ENCODE data around the gene FHAD1.

The FHAD1 gene

DNA sequence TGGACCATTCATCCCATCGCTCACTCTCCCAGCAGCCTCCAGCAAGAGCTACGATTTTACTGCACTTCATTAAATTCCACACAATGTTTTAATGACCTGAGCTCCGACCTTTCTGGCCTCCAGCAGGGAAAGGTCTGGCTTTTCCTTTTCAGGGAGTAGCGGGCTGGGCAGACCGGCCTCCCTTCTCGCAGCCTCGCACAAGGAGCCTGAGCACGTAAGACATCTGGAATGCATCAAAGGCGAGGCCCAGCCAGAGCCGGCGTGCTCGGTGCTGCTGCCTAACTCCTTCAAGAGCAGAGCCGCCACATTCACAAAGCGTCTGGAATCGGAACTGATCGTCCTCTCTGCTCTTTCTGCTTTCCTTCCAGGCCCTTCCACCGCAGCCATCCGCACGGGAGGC is 32.5 kb upstream of the FHAD1 start:
- TF ChIP-seq, protein P1, sequence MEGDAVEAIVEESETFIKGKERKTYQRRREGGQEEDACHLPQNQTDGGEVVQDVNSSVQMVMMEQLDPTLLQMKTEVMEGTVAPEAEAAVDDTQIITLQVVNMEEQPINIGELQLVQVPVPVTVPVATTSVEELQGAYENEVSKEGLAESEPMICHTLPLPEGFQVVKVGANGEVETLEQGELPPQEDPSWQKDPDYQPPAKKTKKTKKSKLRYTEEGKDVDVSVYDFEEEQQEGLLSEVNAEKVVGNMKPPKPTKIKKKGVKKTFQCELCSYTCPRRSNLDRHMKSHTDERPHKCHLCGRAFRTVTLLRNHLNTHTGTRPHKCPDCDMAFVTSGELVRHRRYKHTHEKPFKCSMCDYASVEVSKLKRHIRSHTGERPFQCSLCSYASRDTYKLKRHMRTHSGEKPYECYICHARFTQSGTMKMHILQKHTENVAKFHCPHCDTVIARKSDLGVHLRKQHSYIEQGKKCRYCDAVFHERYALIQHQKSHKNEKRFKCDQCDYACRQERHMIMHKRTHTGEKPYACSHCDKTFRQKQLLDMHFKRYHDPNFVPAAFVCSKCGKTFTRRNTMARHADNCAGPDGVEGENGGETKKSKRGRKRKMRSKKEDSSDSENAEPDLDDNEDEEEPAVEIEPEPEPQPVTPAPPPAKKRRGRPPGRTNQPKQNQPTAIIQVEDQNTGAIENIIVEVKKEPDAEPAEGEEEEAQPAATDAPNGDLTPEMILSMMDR (IDR thresholded peaks at IDR 0.05): no peak
- DNase-seq: peak; percentile 71
- H3K27me3 Mint-ChIP-seq (ENCODE audit: low read depth, poor library complexity): no peaks in the 10 kb centered on the region
- H3K4me1 Mint-ChIP-seq: peaks cover 33% of the 10 kb centered on the region
- peak overlapping the region; percentile 99 for H3K27ac Mint-ChIP-seq
- peaks cover 30% of the 10 kb centered on the region for H3K36me3 Mint-ChIP-seq (ENCODE audit: low read depth)
- H3K9me3 Mint-ChIP-seq: peaks cover 28% of the 10 kb centered on the region
- H3K4me3 Mint-ChIP-seq: peak overlapping the region; percentile 28

DNA sequence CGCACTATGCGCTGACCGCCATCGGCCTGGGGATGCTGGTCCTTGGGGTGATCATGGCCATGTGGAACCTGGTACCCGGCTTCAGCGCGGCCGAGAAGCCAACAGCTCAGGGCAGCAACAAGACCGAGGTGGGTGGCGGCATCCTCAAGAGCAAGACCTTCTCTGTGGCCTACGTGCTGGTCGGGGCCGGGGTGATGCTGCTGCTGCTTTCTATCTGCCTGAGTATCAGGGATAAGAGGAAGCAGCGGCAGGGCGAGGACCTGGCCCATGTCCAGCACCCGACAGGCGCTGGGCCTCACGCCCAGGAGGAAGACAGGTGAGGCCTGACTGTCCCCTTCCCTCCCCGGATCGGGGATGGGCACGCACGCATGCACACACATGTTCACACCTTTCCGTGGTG is 31.9 kb upstream of the FHAD1 start:
- no peak overlapping the region for H3K4me3 Mint-ChIP-seq
- peaks cover 34% of the 10 kb centered on the region for H3K9me3 Mint-ChIP-seq
- DNase-seq: no peak
- H3K4me1 Mint-ChIP-seq: peaks cover 33% of the 10 kb centered on the region
- H3K27ac Mint-ChIP-seq: peak overlapping the region; percentile 99
- no peaks in the 10 kb centered on the region for H3K27me3 Mint-ChIP-seq (ENCODE audit: low read depth, poor library complexity)
- H3K36me3 Mint-ChIP-seq (ENCODE audit: low read depth): peaks cover 36% of the 10 kb centered on the region
- TF ChIP-seq, protein P1 (IDR thresholded peaks at IDR 0.05): no peak

DNA sequence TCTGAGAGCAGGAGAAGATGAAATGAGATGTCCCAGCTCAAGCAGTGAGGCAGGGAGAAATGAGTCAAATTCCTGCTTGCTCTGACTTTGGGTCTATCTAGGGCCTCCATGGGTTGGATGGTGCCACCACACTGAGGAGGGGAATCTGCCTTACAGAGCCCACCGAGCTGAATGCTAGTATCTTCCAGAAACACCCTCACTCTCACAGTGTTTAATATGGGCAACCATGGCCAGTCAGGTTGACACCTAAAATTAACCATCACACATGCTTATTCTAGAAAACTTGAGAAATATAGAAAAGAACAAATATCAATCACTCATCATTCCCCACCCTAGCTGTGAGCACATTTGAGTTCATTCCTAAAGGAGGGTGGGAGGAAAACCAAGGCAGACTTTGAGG is 29.4 kb upstream of the FHAD1 start:
- TF ChIP-seq, protein P1 (IDR thresholded peaks at IDR 0.05): no peak
- peaks cover 7% of the 10 kb centered on the region for H3K27me3 Mint-ChIP-seq (ENCODE audit: low read depth, poor library complexity)
- H3K9me3 Mint-ChIP-seq: peaks cover 38% of the 10 kb centered on the region
- H3K4me1 Mint-ChIP-seq: peaks cover 41% of the 10 kb centered on the region
- H3K27ac Mint-ChIP-seq: no peak overlapping the region
- H3K36me3 Mint-ChIP-seq (ENCODE audit: low read depth): peaks cover 46% of the 10 kb centered on the region
- H3K4me3 Mint-ChIP-seq: no peak overlapping the region
- no peak for DNase-seq

DNA sequence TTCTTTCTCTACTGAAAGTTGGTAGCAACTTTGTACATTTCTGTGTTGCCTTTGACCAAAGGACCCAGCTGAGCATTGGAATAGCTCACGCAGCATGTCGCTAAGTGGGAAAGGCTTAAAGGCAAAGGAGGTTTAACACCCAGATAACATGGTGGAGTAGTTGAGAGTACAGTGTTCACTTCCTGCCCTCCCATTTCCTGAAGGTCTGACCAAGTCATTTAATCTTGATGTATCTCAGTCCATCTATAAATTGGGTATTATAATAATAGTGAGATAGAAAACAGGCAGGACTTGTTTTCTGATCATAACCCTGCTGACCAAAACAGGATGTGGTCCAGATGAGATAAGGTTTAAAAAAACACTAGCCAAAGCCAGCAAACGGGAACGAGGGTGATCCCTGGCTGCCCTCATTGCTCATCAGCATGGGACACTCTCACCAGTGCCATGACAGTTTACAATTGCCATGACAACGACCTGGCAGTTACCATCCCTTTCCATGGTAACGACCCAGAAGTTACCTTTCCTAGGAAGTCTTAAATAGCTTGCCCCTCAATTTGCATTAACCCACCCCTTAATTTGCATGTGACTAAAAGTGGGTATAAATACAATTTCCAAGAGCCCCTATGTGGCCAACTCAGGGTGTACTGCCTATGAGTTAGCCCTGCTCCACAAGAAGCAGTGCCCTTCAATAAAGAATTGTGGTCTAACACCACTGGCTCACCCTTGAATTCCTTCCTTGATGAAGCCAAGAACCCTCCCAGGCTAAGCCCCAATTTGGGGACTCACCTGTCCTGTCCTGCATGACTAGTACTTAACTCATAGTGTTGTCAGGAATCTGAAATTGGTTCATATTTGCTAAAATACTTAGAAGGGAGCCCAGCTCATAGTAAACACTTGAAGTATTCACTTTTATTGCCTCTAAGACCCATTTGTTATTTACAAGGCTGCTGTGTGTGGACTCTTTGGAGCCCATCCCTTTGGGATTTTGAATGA is 28.4 kb upstream of the FHAD1 start:
- H3K36me3 Mint-ChIP-seq (ENCODE audit: low read depth): peaks cover 46% of the 10 kb centered on the region
- DNase-seq: no peak
- peaks cover 7% of the 10 kb centered on the region for H3K27me3 Mint-ChIP-seq (ENCODE audit: low read depth, poor library complexity)
- H3K4me3 Mint-ChIP-seq: no peak overlapping the region
- TF ChIP-seq, protein P1 (IDR thresholded peaks at IDR 0.05): no peak
- H3K4me1 Mint-ChIP-seq: peaks cover 38% of the 10 kb centered on the region
- H3K27ac Mint-ChIP-seq: no peak overlapping the region
- peaks cover 38% of the 10 kb centered on the region for H3K9me3 Mint-ChIP-seq

DNA sequence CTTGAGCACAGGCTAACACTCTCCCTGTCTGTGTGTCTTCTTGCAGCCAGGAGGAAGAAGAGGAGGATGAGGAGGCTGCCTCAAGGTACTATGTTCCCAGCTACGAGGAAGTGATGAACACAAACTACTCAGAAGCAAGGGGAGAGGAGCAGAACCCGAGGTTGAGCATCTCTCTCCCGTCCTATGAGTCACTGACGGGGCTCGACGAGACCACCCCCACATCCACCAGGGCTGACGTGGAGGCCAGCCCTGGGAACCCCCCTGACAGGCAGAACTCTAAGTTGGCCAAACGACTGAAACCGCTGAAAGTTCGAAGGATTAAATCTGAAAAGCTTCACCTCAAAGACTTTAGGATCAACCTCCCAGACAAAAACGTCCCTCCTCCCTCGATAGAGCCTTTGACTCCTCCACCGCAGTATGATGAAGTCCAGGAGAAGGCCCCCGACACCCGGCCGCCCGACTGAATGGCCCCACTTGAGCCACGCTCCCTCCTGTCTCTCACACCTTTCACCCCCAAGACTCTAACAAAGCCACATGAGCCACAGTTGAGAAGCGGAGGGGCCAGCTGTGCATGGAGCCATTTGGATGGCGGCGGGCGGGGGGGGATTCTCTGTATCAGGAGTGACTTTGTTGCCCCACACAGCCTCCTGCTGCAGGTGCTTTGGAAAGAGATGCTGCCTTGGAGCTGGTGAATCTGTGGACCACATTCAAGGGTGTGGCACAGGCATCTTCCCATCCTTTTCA is 27.6 kb upstream of the FHAD1 start:
- TF ChIP-seq, protein P1 (IDR thresholded peaks at IDR 0.05): no peak
- peaks cover 38% of the 10 kb centered on the region for H3K9me3 Mint-ChIP-seq
- H3K27ac Mint-ChIP-seq: no peak overlapping the region

More for the DNA sequence above, 27.6 kb upstream of the FHAD1 start:
- Mint-ChIP-seq H3K27me3 (ENCODE audit: low read depth, poor library complexity) (peaks cover 7% of the 10 kb centered on the region), H3K4me1 (peaks cover 38% of the 10 kb centered on the region), H3K36me3 (ENCODE audit: low read depth) (peaks cover 46% of the 10 kb centered on the region), H3K4me3 (no peak overlapping the region)
- DNase-seq: no peak
